Skin epidermis (tissue), 12 donors: ENCODE measurements around the gene OR9Q1.

Experiments used
- H3K27ac ChIP-seq, 21 experiments: fragments of 200-600 bp; sonication (generic) in 11 of 21; one replicate each; pipeline ENCODE4 v1.5.0; 2020; ENCODE audit warnings: mild to moderate bottlenecking in 3 of 21, inconsistent platforms in 2 of 21, moderate library complexity in 2 of 21
- H3K4me3 ChIP-seq, 7 experiments: fragments of 200-600 bp; sonication (generic) in 2 of 7; one replicate each; pipeline ENCODE4 v1.5.0; 2020; ENCODE audit warnings: inconsistent platforms in 2 of 7, mild to moderate bottlenecking in 2 of 7, moderate library complexity in 1 of 7

Gene OR9Q1

GRCh38 chr11:58028687-58029411 lies 5.2 kb downstream of the OR9Q1 start:
- no peak overlapping the region for H3K4me3 ChIP-seq
- H3K27ac ChIP-seq, result peak overlapping the region in 6 of 21 experiments; percentile 27 to 55 (median 45)

GRCh38 chr11:58030653-58031052 lies 7.0 kb downstream of the OR9Q1 start, which contains the start of gene OR6Q1:
OR6Q1 (plus strand) TSS chr11:58030953; CDS start chr11:58030953, 0 bp downstream.
- Histone ChIP-seq H3K4me3 (no peak within 1 kb of the TSS), H3K27ac (peak within 1 kb of the TSS in 1 of 21 experiments; percentile 49)

- no peak overlapping the region for H3K27ac ChIP-seq
- no peak overlapping the region for H3K4me3 ChIP-seq
These were observed 10.8 kb downstream of the OR9Q1 start for GRCh38 chr11:58034471-58034870.

- Histone ChIP-seq H3K27ac (no peak overlapping the region), H3K4me3 (no peak overlapping the region)
These were observed 15.9 kb downstream of the OR9Q1 start for GRCh38 chr11:58039589-58039988.

GRCh38 chr11:58043379-58043778 lies 19.7 kb downstream of the OR9Q1 start:
- Histone ChIP-seq H3K4me3 (no peak overlapping the region), H3K27ac (no peak overlapping the region)

- H3K4me3 ChIP-seq, result no peak overlapping the region
- no peak overlapping the region for H3K27ac ChIP-seq
These were observed 22.6 kb downstream of the OR9Q1 start for GRCh38 chr11:58046231-58046630.

- Histone ChIP-seq H3K27ac (no peak overlapping the region), H3K4me3 (no peak overlapping the region)
These were observed 24.1 kb downstream of the OR9Q1 start for GRCh38 chr11:58047818-58048217.

- Histone ChIP-seq H3K4me3 (no peak overlapping the region), H3K27ac (no peak overlapping the region)
These were observed 32.2 kb downstream of the OR9Q1 start for GRCh38 chr11:58055806-58056401.

- H3K4me3 ChIP-seq, result no peak overlapping the region
- H3K27ac ChIP-seq, result no peak overlapping the region
These were observed 33.8 kb downstream of the OR9Q1 start for GRCh38 chr11:58057481-58057880.

GRCh38 chr11:58058276-58059006 lies 34.8 kb downstream of the OR9Q1 start:
- peak overlapping the region in 4 of 21 experiments; percentile 8 to 52 (median 19) for H3K27ac ChIP-seq
- H3K4me3 ChIP-seq, result no peak overlapping the region

GRCh38 chr11:58059007-58059350 lies 35.3 kb downstream of the OR9Q1 start:
- H3K27ac ChIP-seq, result peak overlapping the region in 1 of 21 experiments; percentile 23
- H3K4me3 ChIP-seq, result no peak overlapping the region

GRCh38 chr11:58060535-58060934 lies 36.9 kb downstream of the OR9Q1 start:
- Histone ChIP-seq H3K4me3 (no peak overlapping the region), H3K27ac (no peak overlapping the region)

GRCh38 chr11:58060939-58061672 lies 37.4 kb downstream of the OR9Q1 start:
- Histone ChIP-seq H3K27ac (no peak overlapping the region), H3K4me3 (no peak overlapping the region)

GRCh38 chr11:58061813-58062212 lies 38.1 kb downstream of the OR9Q1 start:
- no peak overlapping the region for H3K4me3 ChIP-seq

GRCh38 chr11:58067685-58068084 lies 44.0 kb downstream of the OR9Q1 start:
- Histone ChIP-seq H3K4me3 (no peak overlapping the region), H3K27ac (no peak overlapping the region)

More at GRCh38 chr11:58061813-58062212, 38.1 kb downstream of the OR9Q1 start:
- no peak overlapping the region for H3K27ac ChIP-seq

GRCh38 chr11:58068655-58069054 lies 45.0 kb downstream of the OR9Q1 start:
- Histone ChIP-seq H3K27ac (no peak overlapping the region), H3K4me3 (no peak overlapping the region)

- Histone ChIP-seq H3K4me3 (no peak overlapping the region), H3K27ac (no peak overlapping the region)
These were observed 46.9 kb downstream of the OR9Q1 start for GRCh38 chr11:58070585-58070984.

- no peak overlapping the region for H3K27ac ChIP-seq
- H3K4me3 ChIP-seq, result no peak overlapping the region
These were observed 52.1 kb downstream of the OR9Q1 start for GRCh38 chr11:58075781-58076180.

GRCh38 chr11:58086528-58086927 lies 62.8 kb downstream of the OR9Q1 start:
- Histone ChIP-seq H3K4me3 (no peak overlapping the region), H3K27ac (no peak overlapping the region)

GRCh38 chr11:58097437-58097836 lies 73.8 kb downstream of the OR9Q1 start:
- H3K27ac ChIP-seq, result no peak overlapping the region
- H3K4me3 ChIP-seq, result no peak overlapping the region
